Esophagus (tissue), 2 donors: ENCODE results near the gene ARHGAP5. TPM values are rescaled to one million over a fixed set of nuclear protein-coding genes. Genes with fewer than 3 reads are reported as not detected.
A peak's percentile ranks its signal among the peaks of the same experiment; 100 is the strongest.

Source experiments
- H3K27ac ChIP-seq, 2 donors: one replicate each; pipeline ENCODE4 v1.5.1; 2013; ENCODE audit warnings: low read depth in 2 of 2, mild to moderate bottlenecking in 2 of 2, inconsistent platforms in 1 of 2, low read length in 1 of 2, moderate library complexity in 1 of 2
- H3K27me3 ChIP-seq, 2 donors: one replicate each; pipeline ENCODE4 v1.6.1; 2013; ENCODE audit warnings: low read length in 2 of 2, control low read depth in 1 of 2, mild to moderate bottlenecking in 1 of 2; ENCODE audit not compliant: insufficient read depth in 2 of 2, control insufficient read depth in 1 of 2
- H3K36me3 ChIP-seq, 2 donors: one replicate each; pipeline ENCODE4 v1.6.1; 2013; ENCODE audit warnings: low read length in 1 of 2; ENCODE audit not compliant: control insufficient read depth in 2 of 2, insufficient read depth in 2 of 2
- H3K4me1 ChIP-seq, 2 donors: one replicate each; pipeline ENCODE4 v1.6.1; 2013; ENCODE audit warnings: low read length in 1 of 2; ENCODE audit not compliant: control insufficient read depth in 2 of 2, insufficient read depth in 2 of 2
- H3K4me3 ChIP-seq, 2 donors: one replicate each; pipeline ENCODE4 v1.5.1; 2013; ENCODE audit warnings: low read length in 2 of 2, mild to moderate bottlenecking in 2 of 2, low read depth in 1 of 2, moderate library complexity in 1 of 2
- H3K9me3 ChIP-seq, 2 donors: one replicate each; pipeline ENCODE4 v1.6.1; 2013; ENCODE audit warnings: mild to moderate bottlenecking in 2 of 2, low read depth in 1 of 2, low read length in 1 of 2, moderate library complexity in 1 of 2; ENCODE audit not compliant: control insufficient read depth in 2 of 2, insufficient read depth in 1 of 2
- WGBS, 2 donors: extraction: QIAGEN DNeasy Blood & Tissue Kit; methylation state at CpG; one replicate each; pipeline ENCODE4 v1.1.7; 2013; 5-methylcytosine and 5-hydroxymethylcytosine counted together
- polyA plus RNA-seq, 2 donors: library from polyadenylated mRNA; stranded (reverse); fragments of 200-250 nt; gene quantifications; one replicate each; pipeline ENCODE4 v1.2.3, GENCODE V29; 2013
- donor health status: healthy with polysubstance abuse.
- donor health status: Bipolar disorder and iron deficiency.

Gene ARHGAP5
- polyA plus RNA-seq, 2 donors, result 22.3 to 32.7 TPM

GRCh38 chr14:32192712-32193373, 115.7 kb downstream of the ARHGAP5 start:
- Histone ChIP-seq H3K27ac (no peak overlapping the region), H3K27me3 (no peaks in the 10 kb centered on the region), H3K9me3 (no peaks in the 10 kb centered on the region), H3K36me3 (no peaks in the 10 kb centered on the region), H3K4me1 (no peaks in the 10 kb centered on the region), H3K4me3 (no peak overlapping the region)
- 62 to 77% methylated on average over 2 of the region's 2 CpGs for WGBS, 2 donors

GRCh38 chr14:32193532-32193931, 116.4 kb downstream of the ARHGAP5 start:
- no peaks in the 10 kb centered on the region for H3K36me3 ChIP-seq
- no peaks in the 10 kb centered on the region for H3K9me3 ChIP-seq
- WGBS, 2 donors, result 81 to 88% methylated on average over 2 of the region's 2 CpGs
- H3K4me1 ChIP-seq, result no peaks in the 10 kb centered on the region
- H3K4me3 ChIP-seq, result no peak overlapping the region
- H3K27me3 ChIP-seq, result no peaks in the 10 kb centered on the region
- no peak overlapping the region for H3K27ac ChIP-seq

- 70 to 71% methylated on average over 1 of the region's 1 CpG for WGBS, 2 donors
- Histone ChIP-seq H3K36me3 (no peaks in the 10 kb centered on the region), H3K9me3 (no peaks in the 10 kb centered on the region), H3K27ac (no peak overlapping the region), H3K27me3 (no peaks in the 10 kb centered on the region), H3K4me1 (no peaks in the 10 kb centered on the region), H3K4me3 (no peak overlapping the region)
These were observed 118.5 kb downstream of the ARHGAP5 start for GRCh38 chr14:32195636-32196035.

- WGBS, 2 donors, result 57 to 62% methylated on average over 1 of the region's 1 CpG
- peaks cover 0 to 2% of the 10 kb centered on the region in 2 donors for H3K4me1 ChIP-seq
- H3K27ac ChIP-seq, result no peak overlapping the region
- no peaks in the 10 kb centered on the region for H3K27me3 ChIP-seq
- H3K9me3 ChIP-seq, result no peaks in the 10 kb centered on the region
- no peaks in the 10 kb centered on the region for H3K36me3 ChIP-seq
- H3K4me3 ChIP-seq, result no peak overlapping the region
These were observed 120.8 kb downstream of the ARHGAP5 start for GRCh38 chr14:32197919-32198318.

- H3K27me3 ChIP-seq, result no peaks in the 10 kb centered on the region
- H3K36me3 ChIP-seq, result no peaks in the 10 kb centered on the region
- peaks cover 0 to 2% of the 10 kb centered on the region in 2 donors for H3K4me1 ChIP-seq
- no peaks in the 10 kb centered on the region for H3K9me3 ChIP-seq
- peak overlapping the region in 1 of 2 donors; percentile 90 for H3K27ac ChIP-seq
- peak overlapping the region; percentile 74 to 81 for H3K4me3 ChIP-seq
- WGBS, 2 donors, result 8% methylated on average over 14 of the region's 14 CpGs
These were observed 123.5 kb downstream of the ARHGAP5 start for GRCh38 chr14:32200368-32201192.

- H3K36me3 ChIP-seq, result no peaks in the 10 kb centered on the region
- peaks cover 0 to 2% of the 10 kb centered on the region in 2 donors for H3K4me1 ChIP-seq
- WGBS, 2 donors, result 0% methylated on average over 46 of the region's 46 CpGs
- peak overlapping the region; percentile 74 to 81 for H3K4me3 ChIP-seq
- H3K27me3 ChIP-seq, result no peaks in the 10 kb centered on the region
- H3K9me3 ChIP-seq, result no peaks in the 10 kb centered on the region
- peak overlapping the region; percentile 61 to 90 for H3K27ac ChIP-seq
These were observed 124.2 kb downstream of the ARHGAP5 start for GRCh38 chr14:32201193-32201815.

GRCh38 chr14:32201816-32202490, 124.8 kb downstream of the ARHGAP5 start, which contains the start of gene RNU6-7:
RNU6-7 (plus strand) TSS chr14:32202045.
- no peaks in the 10 kb centered on the region for H3K27me3 ChIP-seq
- no peaks in the 10 kb centered on the region for H3K36me3 ChIP-seq
- peak within 1 kb of the TSS; percentile 61 to 92 for H3K27ac ChIP-seq
- no peaks in the 10 kb centered on the region for H3K9me3 ChIP-seq
- peaks cover 0 to 2% of the 10 kb centered on the region in 2 donors for H3K4me1 ChIP-seq
- H3K4me3 ChIP-seq, result peak within 1 kb of the TSS; percentile 74 to 81
- WGBS, 2 donors, result 1 to 2% methylated on average over 40 of the region's 40 CpGs

GRCh38 chr14:32202491-32202997, 125.4 kb downstream of the ARHGAP5 start:
- H3K36me3 ChIP-seq, result no peaks in the 10 kb centered on the region
- no peaks in the 10 kb centered on the region for H3K9me3 ChIP-seq
- WGBS, 2 donors, result 2 to 3% methylated on average over 8 of the region's 8 CpGs
- peak overlapping the region; percentile 30 to 92 for H3K27ac ChIP-seq
- peaks cover 0 to 2% of the 10 kb centered on the region in 2 donors for H3K4me1 ChIP-seq
- H3K4me3 ChIP-seq, result peak overlapping the region in 1 of 2 donors; percentile 81
- H3K27me3 ChIP-seq, result no peaks in the 10 kb centered on the region
